MM.1S (cell line): ENCODE data around the gene DNAI2.

Experiments used
- DNase-seq: peaks from one replicate; pipeline ENCODE4 v3.0.0-alpha.2; 2015
- H2AFZ ChIP-seq: fragments of 300-600 bp; sonication (generic); 2 replicates; pipeline ENCODE4 v1.6.0; 2016; ENCODE audit warnings: antibody characterized with exemption, low read length
- H3F3A ChIP-seq: fragments of 300-600 bp; sonication (generic); 2 replicates; pipeline ENCODE4 v1.6.1; 2016; ENCODE audit warnings: mild to moderate bottlenecking, antibody characterized with exemption, low read length, moderate library complexity, mixed read lengths; ENCODE audit not compliant: insufficient read depth
- H3K27ac ChIP-seq: fragments of 300-600 bp; sonication (generic); 2 replicates; pipeline ENCODE4 v1.5.1; 2016; ENCODE audit warnings: mild to moderate bottlenecking, low read length
- H3K27me3 ChIP-seq: fragments of 300-600 bp; sonication (generic); replicated peaks from 2 replicates; pipeline ENCODE4 v1.6.0; 2016; ENCODE audit warnings: low read length; ENCODE audit not compliant: insufficient read depth
- H3K36me3 ChIP-seq: fragments of 300-600 bp; sonication (generic); replicated peaks from 2 replicates; pipeline ENCODE4 v1.6.1; 2016; ENCODE audit warnings: mild to moderate bottlenecking, low read length, mixed read lengths; ENCODE audit not compliant: insufficient read depth
- H3K4me1 ChIP-seq: fragments of 300-600 bp; sonication (generic); 2 replicates; pipeline ENCODE4 v1.6.1; 2016; ENCODE audit warnings: low read length, mixed read lengths
- H3K4me2 ChIP-seq: fragments of 300-600 bp; sonication (generic); 2 replicates; pipeline ENCODE4 v1.6.0; 2016; ENCODE audit warnings: low read depth, low read length
- H3K4me3 ChIP-seq: fragments of 300-600 bp; sonication (generic); 2 replicates; pipeline ENCODE4 v1.5.1; 2016; ENCODE audit warnings: low read length, mixed read lengths
- H3K79me2 ChIP-seq: fragments of 300-600 bp; sonication (generic); 2 replicates; pipeline ENCODE4 v1.6.1; 2016; ENCODE audit warnings: mixed run types, low read length, mixed read lengths
- H3K9ac ChIP-seq: fragments of 300-600 bp; sonication (generic); 2 replicates; pipeline ENCODE4 v1.6.1; 2016; ENCODE audit warnings: low read length, mixed read lengths
- H3K9me2 ChIP-seq: fragments of 300-600 bp; sonication (generic); replicated peaks from 2 replicates; pipeline ENCODE4 v1.6.1; 2016; ENCODE audit warnings: mild to moderate bottlenecking, low read length, mixed read lengths; ENCODE audit not compliant: insufficient read depth
- H3K9me3 ChIP-seq: fragments of 300-600 bp; sonication (generic); replicated peaks from 2 replicates; pipeline ENCODE4 v1.6.1; 2016; ENCODE audit warnings: mild to moderate bottlenecking, low read length, mixed read lengths; ENCODE audit not compliant: insufficient read depth
- H4K20me1 ChIP-seq: fragments of 300-600 bp; sonication (generic); 2 replicates; pipeline ENCODE4 v1.6.1; 2016; ENCODE audit warnings: mild to moderate bottlenecking, low read length, moderate library complexity, mixed read lengths; ENCODE audit not compliant: insufficient read depth
- EZH2 ChIP-seq: fragments of 300-600 bp; sonication (generic); optimal IDR thresholded peaks from 2 replicates; pipeline ENCODE3; 2017; ENCODE audit warnings: low read depth, mild to moderate bottlenecking, antibody characterized with exemption, low read length, mixed read lengths
- EZH2phosphoT487 ChIP-seq: fragments of 300-600 bp; sonication (generic); IDR thresholded peaks from 2 replicates; pipeline ENCODE4 v1.6.1; 2018; ENCODE audit warnings: antibody characterized with exemption, low read length
- TF ChIP-seq, protein P1 (sequence below): fragments of 300-600 bp; sonication (generic); IDR thresholded peaks from 2 replicates; pipeline ENCODE4 v1.5.1; 2016; ENCODE audit warnings: antibody characterized with exemption, low read length, mixed read lengths

DNAI2 gene

DNA sequence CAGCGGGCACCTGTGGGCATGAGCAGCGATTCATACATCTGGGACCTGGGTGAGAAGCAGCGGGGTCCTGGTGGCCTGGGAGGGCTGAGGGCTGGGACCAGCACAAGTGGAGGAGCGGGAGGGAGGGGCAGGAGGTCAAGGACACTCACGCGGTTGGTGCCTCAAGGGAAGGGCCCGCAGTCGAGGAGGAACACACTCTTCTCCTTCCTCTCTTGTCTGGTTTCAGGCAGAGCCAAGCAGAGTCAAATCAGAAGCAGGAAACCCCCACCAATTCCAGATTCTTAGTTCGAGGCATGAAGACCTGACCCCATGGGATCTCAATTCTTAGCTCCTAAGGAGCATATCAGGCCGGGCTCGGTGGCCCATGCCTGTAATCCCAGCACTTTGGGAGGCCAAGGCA lies 15.7 kb downstream of the DNAI2 start:
- H3K9me3 ChIP-seq = no peaks in the 10 kb centered on the region
- H3K4me3 ChIP-seq = no peak overlapping the region
- no peak overlapping the region for H3K4me2 ChIP-seq
- peaks cover 73% of the 10 kb centered on the region for H3K27me3 ChIP-seq
- no peaks in the 10 kb centered on the region for H3K4me1 ChIP-seq
- no peak overlapping the region for H3K27ac ChIP-seq
- H3K36me3 ChIP-seq = no peaks in the 10 kb centered on the region
- no peak overlapping the region for H2AFZ ChIP-seq
- no peak overlapping the region for H3K9ac ChIP-seq
- H3F3A ChIP-seq = no peaks in the 10 kb centered on the region
- H3K9me2 ChIP-seq = no peaks in the 10 kb centered on the region
- H4K20me1 ChIP-seq = no peaks in the 10 kb centered on the region
- DNase-seq = no peak
- no peaks in the 10 kb centered on the region for H3K79me2 ChIP-seq
- no peak for TF ChIP-seq EZH2phosphoT487
- TF ChIP-seq, protein P1, sequence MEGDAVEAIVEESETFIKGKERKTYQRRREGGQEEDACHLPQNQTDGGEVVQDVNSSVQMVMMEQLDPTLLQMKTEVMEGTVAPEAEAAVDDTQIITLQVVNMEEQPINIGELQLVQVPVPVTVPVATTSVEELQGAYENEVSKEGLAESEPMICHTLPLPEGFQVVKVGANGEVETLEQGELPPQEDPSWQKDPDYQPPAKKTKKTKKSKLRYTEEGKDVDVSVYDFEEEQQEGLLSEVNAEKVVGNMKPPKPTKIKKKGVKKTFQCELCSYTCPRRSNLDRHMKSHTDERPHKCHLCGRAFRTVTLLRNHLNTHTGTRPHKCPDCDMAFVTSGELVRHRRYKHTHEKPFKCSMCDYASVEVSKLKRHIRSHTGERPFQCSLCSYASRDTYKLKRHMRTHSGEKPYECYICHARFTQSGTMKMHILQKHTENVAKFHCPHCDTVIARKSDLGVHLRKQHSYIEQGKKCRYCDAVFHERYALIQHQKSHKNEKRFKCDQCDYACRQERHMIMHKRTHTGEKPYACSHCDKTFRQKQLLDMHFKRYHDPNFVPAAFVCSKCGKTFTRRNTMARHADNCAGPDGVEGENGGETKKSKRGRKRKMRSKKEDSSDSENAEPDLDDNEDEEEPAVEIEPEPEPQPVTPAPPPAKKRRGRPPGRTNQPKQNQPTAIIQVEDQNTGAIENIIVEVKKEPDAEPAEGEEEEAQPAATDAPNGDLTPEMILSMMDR = no peak
- TF ChIP-seq EZH2 = no peak

GRCh38 chr17:74290340-74290739 lies 16.3 kb downstream of the DNAI2 start:
- Histone ChIP-seq H3F3A (no peaks in the 10 kb centered on the region), H3K4me2 (no peak overlapping the region), H3K9me3 (no peaks in the 10 kb centered on the region), H3K9ac (no peak overlapping the region), H4K20me1 (no peaks in the 10 kb centered on the region), H3K79me2 (no peaks in the 10 kb centered on the region), H3K9me2 (no peaks in the 10 kb centered on the region), H3K4me3 (no peak overlapping the region), H3K27me3 (peaks cover 73% of the 10 kb centered on the region), H2AFZ (no peak overlapping the region), H3K27ac (no peak overlapping the region), H3K36me3 (no peaks in the 10 kb centered on the region), H3K4me1 (no peaks in the 10 kb centered on the region)
- no peak for DNase-seq
- no peak for TF ChIP-seq EZH2phosphoT487
- TF ChIP-seq EZH2 = no peak
- TF ChIP-seq, protein P1 = no peak

GRCh38 chr17:74292495-74292894 lies 18.5 kb downstream of the DNAI2 start:
- Histone ChIP-seq H3F3A (no peaks in the 10 kb centered on the region), H3K9me3 (no peaks in the 10 kb centered on the region), H3K79me2 (no peaks in the 10 kb centered on the region), H3K9ac (no peak overlapping the region), H4K20me1 (no peaks in the 10 kb centered on the region), H3K27me3 (peaks cover 75% of the 10 kb centered on the region), H3K36me3 (no peaks in the 10 kb centered on the region), H3K4me3 (no peak overlapping the region), H3K4me2 (no peak overlapping the region), H3K9me2 (no peaks in the 10 kb centered on the region), H2AFZ (no peak overlapping the region), H3K4me1 (no peaks in the 10 kb centered on the region), H3K27ac (no peak overlapping the region)
- TF ChIP-seq EZH2phosphoT487 (no peak), EZH2 (no peak)
- TF ChIP-seq, protein P1 = no peak
- DNase-seq = no peak
